Peyer's patch (tissue), 4 donors: ENCODE measurements around the gene EPB41L1.

Experiments
- CTCF ChIP-seq, 6 experiments: fragments of 450-650 bp in 4 of 6; fragments of 200-600 bp in 2 of 6; sonication (generic) in 1 of 6; IDR thresholded peaks; one replicate each; pipeline ENCODE4 v1.5.1; 2017 to 2019; ENCODE audit warnings: antibody characterized with exemption in 6 of 6, mild to moderate bottlenecking in 3 of 6, moderate library complexity in 1 of 6
- POLR2A ChIP-seq, 2 donors: fragments of 450-650 bp; IDR thresholded peaks; one replicate each; pipeline ENCODE4 v1.5.1; 2017; ENCODE audit warnings: antibody characterized with exemption in 2 of 2, mild to moderate bottlenecking in 2 of 2, moderate library complexity in 2 of 2

- TF ChIP-seq CTCF (IDR thresholded peaks at IDR 0.05) (no peak), POLR2A (IDR thresholded peaks at IDR 0.05) (no peak)
These were observed 51.5 kb downstream of the EPB41L1 start for GRCh38 chr20:36206068-36206467.
